Mammary epithelial cell (primary cell): Measurements from ENCODE around the gene PRSS36.

Source experiments
- EZH2 ChIP-seq: IDR thresholded peaks from 2 replicates; pipeline ENCODE4 v1.6.1; 2012; ENCODE audit warnings: low read length, inconsistent platforms, borderline replicate concordance
- TF ChIP-seq, protein P1 (sequence below), 2 donors: IDR thresholded peaks in 1 of 2; conservative IDR thresholded peaks in 1 of 2; 2 replicates each; pipeline ENCODE4 v1.5.1; 2011 to 2012; ENCODE audit warnings: inconsistent platforms in 2 of 2, low read length in 2 of 2, mild to moderate bottlenecking in 2 of 2, control low read depth in 1 of 2, low read depth in 1 of 2; ENCODE audit not compliant: insufficient read depth in 1 of 2; ENCODE audit errors: extremely low read depth in 1 of 2

DNA sequence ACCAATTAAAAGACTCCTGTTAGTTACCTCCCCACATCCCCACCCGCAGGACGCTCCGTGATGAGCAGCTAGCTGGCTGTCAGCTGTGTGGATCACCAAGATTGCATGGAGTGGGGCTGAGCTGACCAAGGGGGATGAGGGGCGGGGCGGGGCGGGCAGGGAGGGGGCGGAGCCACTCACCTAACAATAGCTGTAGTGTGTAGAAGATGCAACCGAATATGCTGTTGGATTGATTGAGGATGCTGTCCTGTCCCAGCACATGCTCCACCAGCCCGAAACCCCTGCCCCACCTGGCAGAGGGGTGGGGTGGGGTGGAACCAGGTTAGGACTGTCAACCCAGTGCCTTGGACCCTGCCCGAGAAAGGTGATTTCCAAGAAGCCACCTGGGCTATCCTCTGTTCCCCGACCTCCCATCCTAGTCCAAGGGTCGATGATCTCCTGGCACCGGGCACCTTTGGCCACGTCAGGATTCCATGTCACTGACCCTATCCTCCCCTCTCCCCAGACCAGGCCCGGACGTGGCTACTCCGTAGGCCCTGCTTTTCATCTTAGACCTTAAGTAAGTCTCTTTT, 56.6 kb downstream of the PRSS36 start:
- TF ChIP-seq, protein P1, sequence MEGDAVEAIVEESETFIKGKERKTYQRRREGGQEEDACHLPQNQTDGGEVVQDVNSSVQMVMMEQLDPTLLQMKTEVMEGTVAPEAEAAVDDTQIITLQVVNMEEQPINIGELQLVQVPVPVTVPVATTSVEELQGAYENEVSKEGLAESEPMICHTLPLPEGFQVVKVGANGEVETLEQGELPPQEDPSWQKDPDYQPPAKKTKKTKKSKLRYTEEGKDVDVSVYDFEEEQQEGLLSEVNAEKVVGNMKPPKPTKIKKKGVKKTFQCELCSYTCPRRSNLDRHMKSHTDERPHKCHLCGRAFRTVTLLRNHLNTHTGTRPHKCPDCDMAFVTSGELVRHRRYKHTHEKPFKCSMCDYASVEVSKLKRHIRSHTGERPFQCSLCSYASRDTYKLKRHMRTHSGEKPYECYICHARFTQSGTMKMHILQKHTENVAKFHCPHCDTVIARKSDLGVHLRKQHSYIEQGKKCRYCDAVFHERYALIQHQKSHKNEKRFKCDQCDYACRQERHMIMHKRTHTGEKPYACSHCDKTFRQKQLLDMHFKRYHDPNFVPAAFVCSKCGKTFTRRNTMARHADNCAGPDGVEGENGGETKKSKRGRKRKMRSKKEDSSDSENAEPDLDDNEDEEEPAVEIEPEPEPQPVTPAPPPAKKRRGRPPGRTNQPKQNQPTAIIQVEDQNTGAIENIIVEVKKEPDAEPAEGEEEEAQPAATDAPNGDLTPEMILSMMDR (conservative IDR thresholded peaks at IDR 0.05 in 1 of 2, IDR thresholded peaks at IDR 0.05 in 1 of 2; ENCODE audit: extremely low read depth in 1 of 2, insufficient read depth in 1 of 2, low read depth in 1 of 2, low read length in 2 of 2): no peak
- no peak for TF ChIP-seq EZH2
